Neural progenitor cell (in vitro differentiated cells): Measurements from ENCODE around the gene MYMX.

Experiments used
- EZH2 ChIP-seq: fragments of 200-600 bp; sonication (generic); IDR thresholded peaks from 2 replicates; pipeline ENCODE4 v1.6.1; 2017; ENCODE audit warnings: antibody characterized with exemption, mild to moderate bottlenecking, moderate library complexity
- EZH2phosphoT487 ChIP-seq: fragments of 200-600 bp; sonication (generic); IDR thresholded peaks from 2 replicates; pipeline ENCODE4 v1.6.1; 2017; ENCODE audit warnings: antibody characterized with exemption
- TF ChIP-seq, protein P1 (sequence below): fragments of 200-600 bp; sonication (generic); IDR thresholded peaks from 2 replicates; pipeline ENCODE4 v1.5.1; 2017; ENCODE audit warnings: antibody characterized with exemption, mild to moderate bottlenecking

DNA sequence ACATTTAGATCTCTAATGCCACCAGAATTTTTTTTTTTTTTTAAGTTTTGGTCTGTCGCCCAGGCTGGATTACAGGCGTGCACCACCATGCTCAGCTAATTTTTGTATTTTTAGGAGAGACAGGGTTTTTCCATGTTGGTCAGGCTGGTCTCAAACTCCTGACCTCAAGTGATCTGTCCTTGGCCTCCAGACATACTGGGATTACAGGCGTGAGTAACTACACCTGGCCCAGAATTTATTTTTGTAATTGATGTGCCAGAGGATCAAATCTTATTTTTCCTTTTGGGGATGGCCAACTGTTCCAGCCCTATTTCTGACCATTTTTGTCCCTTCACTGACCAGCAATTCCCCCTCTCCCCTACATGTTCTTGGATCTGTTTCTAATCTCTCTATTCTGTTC is 18.0 kb upstream of the MYMX start:
- TF ChIP-seq, protein P1, sequence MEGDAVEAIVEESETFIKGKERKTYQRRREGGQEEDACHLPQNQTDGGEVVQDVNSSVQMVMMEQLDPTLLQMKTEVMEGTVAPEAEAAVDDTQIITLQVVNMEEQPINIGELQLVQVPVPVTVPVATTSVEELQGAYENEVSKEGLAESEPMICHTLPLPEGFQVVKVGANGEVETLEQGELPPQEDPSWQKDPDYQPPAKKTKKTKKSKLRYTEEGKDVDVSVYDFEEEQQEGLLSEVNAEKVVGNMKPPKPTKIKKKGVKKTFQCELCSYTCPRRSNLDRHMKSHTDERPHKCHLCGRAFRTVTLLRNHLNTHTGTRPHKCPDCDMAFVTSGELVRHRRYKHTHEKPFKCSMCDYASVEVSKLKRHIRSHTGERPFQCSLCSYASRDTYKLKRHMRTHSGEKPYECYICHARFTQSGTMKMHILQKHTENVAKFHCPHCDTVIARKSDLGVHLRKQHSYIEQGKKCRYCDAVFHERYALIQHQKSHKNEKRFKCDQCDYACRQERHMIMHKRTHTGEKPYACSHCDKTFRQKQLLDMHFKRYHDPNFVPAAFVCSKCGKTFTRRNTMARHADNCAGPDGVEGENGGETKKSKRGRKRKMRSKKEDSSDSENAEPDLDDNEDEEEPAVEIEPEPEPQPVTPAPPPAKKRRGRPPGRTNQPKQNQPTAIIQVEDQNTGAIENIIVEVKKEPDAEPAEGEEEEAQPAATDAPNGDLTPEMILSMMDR, result no peak
- TF ChIP-seq EZH2phosphoT487, result no peak
- TF ChIP-seq EZH2, result no peak
